ENCODE data around the gene ARSG.
"Not testable (repeated sequence)": the region's sequence is repeated elsewhere in the genome, so short reads cannot be mapped to it uniquely, and the experiment has no call there.

Gene ARSG

GRCh38 chr17:68399638-68400403 lies 108.5 kb downstream of the ARSG start:
- DNase-seq, result no peak

- no peak for DNase-seq
These were observed 109.1 kb downstream of the ARSG start for GRCh38 chr17:68400404-68400735.

GRCh38 chr17:68401288-68401687 lies 110.0 kb downstream of the ARSG start:
- DNase-seq, result no peak

- no peak for DNase-seq
These were observed 111.8 kb downstream of the ARSG start for GRCh38 chr17:68403122-68403521.

GRCh38 chr17:68403837-68404236 lies 112.5 kb downstream of the ARSG start:
- DNase-seq, result not testable (repeated sequence)

- DNase-seq, result not testable (repeated sequence)
These were observed 116.4 kb downstream of the ARSG start for GRCh38 chr17:68407656-68408055.

- peak; percentile 53 for DNase-seq
These were observed 122.6 kb downstream of the ARSG start for GRCh38 chr17:68413597-68414560.

GRCh38 chr17:68414901-68415300 lies 123.6 kb downstream of the ARSG start:
- DNase-seq, result not testable (repeated sequence)

GRCh38 chr17:68417317-68417716 lies 126.0 kb downstream of the ARSG start:
- DNase-seq, result no peak

- DNase-seq, result no peak
These were observed 127.6 kb downstream of the ARSG start for GRCh38 chr17:68418876-68419275.

- no peak for DNase-seq
These were observed 128.8 kb downstream of the ARSG start for GRCh38 chr17:68420065-68420464.

- no peak for DNase-seq
These were observed 130.2 kb downstream of the ARSG start for GRCh38 chr17:68421486-68421885.

GRCh38 chr17:68422821-68423220 lies 131.5 kb downstream of the ARSG start:
- no peak for DNase-seq

- no peak for DNase-seq
These were observed 132.0 kb downstream of the ARSG start for GRCh38 chr17:68423251-68423650.

GRCh38 chr17:68424203-68424602 lies 132.9 kb downstream of the ARSG start:
- DNase-seq, result no peak

- DNase-seq, result no peak
These were observed 133.6 kb downstream of the ARSG start for GRCh38 chr17:68424861-68425260.

GRCh38 chr17:68425979-68426378 lies 134.7 kb downstream of the ARSG start:
- no peak for DNase-seq

GRCh38 chr17:68427575-68427974 lies 136.3 kb downstream of the ARSG start:
- no peak for DNase-seq

- DNase-seq, result no peak
These were observed 137.3 kb downstream of the ARSG start for GRCh38 chr17:68428498-68429172.

- no peak for DNase-seq
These were observed 138.6 kb downstream of the ARSG start for GRCh38 chr17:68429881-68430280.

GRCh38 chr17:68431045-68431608 lies 139.8 kb downstream of the ARSG start:
- DNase-seq, result no peak

- DNase-seq, result peak; percentile 48
These were observed 140.4 kb downstream of the ARSG start for GRCh38 chr17:68431661-68432071.

Data from activated CD8-positive, alpha-beta memory T cell treated with anti-CD3 and anti-CD28 coated beads, Interleukin-2, amount 50 U/mL, for 4 hours (primary cell).